A204.1 (cell line): ENCODE measurements around the gene GRB7.
"Not testable (repeated sequence)": the region's sequence is repeated elsewhere in the genome, so short reads cannot be mapped to it uniquely, and the experiment has no call there.

ENCODE experiments used
- FAIRE-seq: peaks from 2 replicates; lab custom pipeline; 2012; peaks lifted over from hg19 to GRCh38; lab: Jason Lieb, UNC

The GRB7 gene

DNA sequence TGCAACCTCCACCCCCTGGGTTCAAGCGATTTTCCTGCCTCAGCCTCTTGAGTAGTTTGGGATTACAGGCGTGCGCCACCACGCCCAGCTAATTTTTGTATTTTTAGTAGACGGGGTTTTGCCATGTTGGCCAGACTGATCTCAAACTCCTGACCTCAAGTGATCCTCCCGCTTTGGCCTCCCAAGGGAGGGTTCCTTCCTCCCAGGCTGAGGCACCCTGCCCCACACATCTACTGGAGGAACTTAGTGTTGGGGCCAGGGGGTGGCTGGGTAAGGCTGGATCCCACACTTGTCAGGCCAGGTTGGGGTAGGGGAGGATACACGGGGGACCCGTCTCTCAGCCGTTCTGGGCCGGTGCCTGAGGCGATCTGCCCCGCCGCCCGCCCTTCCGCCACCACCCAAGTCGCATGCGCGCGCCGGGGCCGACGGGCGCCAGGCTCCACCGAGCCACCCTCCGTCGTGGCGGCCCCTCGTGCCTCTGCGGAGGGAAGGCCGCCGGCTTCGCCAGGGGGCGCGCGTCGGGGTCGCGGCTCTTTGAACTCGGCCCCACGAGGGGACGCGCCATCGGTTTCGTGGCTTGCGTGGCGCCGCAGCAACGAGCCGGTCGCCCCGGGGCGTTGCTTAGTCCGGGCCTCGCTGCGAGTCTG, 15.9 kb downstream of the GRB7 start:
- FAIRE-seq: no peak

DNA sequence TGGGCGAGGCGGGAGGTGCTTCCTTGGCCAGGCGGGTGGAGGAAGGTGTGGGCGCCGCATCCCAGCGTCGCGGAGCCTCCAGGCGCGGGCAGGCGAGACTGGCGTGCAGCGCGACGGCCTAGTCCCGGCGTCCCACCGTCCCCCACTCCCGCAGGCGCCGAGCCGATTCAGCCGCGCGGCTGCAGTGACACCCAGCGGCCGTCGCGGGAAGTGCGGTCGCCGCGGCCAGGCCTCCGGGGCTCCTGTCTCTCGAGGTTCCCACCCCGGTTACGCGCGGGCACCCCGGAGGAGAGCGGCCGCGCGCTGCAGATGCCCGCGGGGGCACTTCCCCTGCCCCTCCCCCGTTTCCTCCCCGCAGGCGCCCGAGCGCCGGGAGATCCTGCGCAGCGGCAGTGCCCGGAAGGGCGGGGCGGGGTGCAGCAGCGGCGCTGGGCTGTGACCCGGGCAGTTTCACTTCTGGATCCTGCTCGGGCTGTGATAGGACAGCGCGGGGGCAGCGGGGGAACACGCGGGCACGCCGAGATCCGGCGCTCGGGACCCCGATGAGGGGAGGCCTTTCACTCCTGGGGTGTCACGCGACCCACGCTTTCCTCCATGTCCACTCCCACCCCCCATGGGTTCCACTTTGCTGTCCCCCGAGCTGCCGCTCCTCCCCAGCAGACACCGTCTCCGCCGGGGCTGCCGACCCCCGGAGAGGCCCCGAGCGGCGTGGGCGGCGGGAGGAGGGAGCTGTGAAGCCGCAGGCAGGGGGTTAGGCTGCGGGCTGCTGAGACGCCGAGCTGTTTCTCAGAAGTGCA, 16.6 kb downstream of the GRB7 start:
- FAIRE-seq: no peak

DNA sequence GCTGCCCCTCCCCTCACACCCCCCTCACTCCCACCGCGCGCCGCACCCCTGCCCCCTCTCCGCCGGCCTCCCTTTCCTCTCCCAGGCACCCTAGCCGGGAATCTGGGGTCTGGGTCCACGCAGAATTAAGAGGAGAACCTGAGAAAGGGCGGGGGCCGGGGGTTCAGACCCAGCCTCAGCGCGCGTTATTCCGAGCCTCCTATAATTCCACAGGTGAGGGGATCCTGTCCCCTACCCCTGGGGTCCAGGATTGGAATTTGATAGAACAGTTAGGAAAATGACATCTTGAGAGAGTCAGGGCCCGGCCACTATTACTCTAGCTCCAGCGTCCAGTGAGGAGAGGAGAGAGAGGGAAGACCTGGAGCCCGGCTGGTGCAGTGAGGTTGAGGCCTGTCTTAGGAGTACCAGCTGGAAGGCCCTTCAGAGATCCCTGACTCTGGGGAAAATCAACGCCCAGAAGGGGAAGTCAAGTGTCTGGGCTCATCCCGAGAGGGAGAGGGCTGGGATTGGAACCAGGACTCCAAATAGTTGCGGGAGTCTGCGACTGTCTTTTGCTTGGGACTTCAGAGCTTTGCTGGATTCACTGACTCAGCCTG, 17.3 kb downstream of the GRB7 start:
- FAIRE-seq: no peak

GRCh38 chr17:39755554-39756379, 18.0 kb downstream of the GRB7 start:
- FAIRE-seq: no peak

GRCh38 chr17:39756380-39757079, 18.8 kb downstream of the GRB7 start:
- FAIRE-seq: no peak

- FAIRE-seq: no peak
Observed at GRCh38 chr17:39757176-39757662, 19.5 kb downstream of the GRB7 start.

DNA sequence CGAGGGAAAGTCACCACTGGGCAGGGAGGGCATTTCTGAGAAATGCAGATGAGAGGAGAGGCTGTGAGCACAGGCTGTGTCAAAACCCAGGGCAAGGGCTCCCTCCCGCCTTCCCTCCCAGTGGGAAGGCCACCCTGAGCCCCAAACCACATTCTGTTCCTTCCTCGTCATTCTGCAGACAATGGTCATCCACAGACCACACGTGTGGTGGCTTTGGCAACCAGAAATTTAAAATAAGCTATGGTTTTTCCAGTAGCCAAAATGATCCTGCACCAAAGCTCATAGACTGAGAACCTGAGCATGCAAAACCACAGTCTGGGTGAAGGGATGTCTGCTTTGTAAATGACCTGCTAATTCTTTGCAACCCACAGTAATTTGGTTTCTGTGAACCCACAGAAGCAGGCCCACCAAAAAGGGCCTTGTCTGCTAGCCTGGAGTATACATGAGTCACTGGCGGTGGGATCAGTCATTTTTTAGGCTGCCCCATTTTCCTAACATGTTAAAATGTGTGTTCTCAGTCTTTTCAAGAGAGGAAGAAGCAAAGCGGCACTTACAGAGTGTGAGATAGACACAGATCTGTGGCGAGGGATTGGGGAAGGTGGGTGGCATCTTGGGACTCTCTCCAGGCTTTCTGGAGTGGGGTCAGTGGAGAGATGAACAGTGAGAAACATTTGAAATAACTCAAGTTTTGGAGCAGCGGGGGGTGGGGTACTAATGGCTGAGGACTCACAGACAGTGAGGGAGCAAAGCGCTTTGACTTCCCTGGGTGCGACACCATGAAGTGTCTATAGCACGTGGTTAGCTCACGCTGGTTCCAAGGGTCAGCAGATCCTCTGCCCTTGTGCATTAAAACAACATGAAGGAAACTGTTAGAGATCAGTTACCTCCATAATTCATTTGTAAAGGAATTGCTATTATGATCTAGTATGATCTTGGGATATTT, 20.5 kb downstream of the GRB7 start:
- FAIRE-seq: no peak

DNA sequence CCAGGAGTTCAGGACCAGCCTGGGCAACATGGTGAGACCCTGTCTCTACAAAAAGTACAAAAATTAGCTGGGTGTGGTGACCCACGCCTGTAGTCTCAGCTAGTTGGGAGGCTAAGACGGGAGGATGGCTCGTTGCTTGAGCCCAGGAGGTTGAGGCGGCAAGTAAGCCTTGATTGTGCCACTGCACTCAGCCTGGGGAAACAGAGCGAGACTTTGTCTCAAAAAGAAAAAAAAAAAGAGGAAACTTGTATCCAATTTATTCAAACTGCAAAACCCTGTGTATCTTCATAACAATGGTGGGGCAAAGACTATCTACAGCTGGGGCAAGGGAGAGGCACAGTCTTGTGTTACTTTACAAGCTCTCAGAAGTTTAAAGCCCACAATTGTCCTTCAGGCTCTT, 21.5 kb downstream of the GRB7 start:
- no peak for FAIRE-seq

DNA sequence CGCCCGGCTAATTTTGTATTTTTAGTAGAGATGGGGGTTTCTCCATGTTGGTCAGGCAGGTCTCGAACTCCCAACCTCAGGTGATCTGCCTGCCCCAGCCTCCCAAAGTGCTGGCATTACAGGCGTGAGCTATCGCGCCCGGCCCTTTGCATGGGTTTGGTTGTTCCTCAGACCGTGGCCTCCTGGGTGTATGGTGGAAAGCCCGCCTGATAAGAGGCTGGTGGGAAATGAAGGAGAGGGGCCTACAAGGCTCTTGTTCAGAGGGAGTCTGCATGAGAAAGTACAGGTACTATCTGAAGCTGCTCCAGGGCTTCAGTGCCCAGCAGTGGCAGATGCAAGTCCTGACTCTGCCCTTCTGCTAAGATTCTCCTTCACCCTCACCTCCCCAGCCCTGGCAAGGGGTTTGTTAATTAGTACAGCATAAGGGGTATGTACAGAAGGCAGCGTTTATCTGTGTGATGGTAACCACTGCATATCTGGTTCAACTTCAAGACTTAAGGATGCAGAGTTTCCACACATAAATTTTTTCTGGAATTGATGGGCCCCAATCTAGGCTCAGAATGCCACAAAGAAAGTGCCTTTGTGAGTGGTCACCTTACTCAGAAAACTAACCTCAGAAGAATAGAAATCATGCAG, 24.2 kb downstream of the GRB7 start:
- no peak for FAIRE-seq

GRCh38 chr17:39763051-39763820, 25.5 kb downstream of the GRB7 start:
- FAIRE-seq: no peak

DNA sequence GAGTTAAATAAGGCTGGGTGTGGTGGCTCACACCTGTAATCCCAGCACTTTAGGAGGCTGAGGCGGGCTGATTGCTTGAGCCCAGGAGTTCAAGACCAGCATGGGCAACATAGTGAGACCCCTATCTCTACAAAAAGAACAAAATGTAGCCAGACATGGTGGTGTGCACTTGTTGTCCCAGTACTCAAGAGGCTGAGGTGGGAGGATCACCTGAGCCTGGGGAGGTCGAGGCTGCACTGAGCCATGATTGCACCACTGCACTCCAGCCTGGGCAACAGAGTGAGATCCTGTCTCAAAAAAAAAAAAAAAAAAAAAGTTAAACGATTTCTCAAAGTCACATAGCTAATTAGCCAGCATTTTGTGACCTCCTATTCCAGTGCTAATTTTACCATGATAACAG, 26.4 kb downstream of the GRB7 start:
- not testable (repeated sequence) for FAIRE-seq

DNA sequence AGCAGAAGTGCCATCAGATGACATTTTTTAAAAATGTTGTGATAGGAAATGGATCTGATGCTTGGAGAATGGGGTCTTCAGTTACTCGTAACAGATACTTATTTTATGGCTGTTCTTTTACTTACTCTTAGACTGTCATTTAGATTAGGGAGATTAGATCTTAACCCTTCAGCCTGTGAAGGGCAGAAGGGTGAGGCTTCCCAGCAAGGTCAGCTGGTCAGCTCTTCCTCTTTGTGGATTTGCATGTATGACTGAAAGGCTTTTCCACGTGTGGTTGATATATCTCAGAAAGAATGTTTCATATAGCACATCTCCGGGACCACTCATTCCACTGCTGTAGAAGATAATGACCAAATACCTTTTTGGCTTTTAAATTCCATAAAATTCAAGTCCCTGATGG, 27.4 kb downstream of the GRB7 start:
- FAIRE-seq: no peak

GRCh38 chr17:39765766-39766165, 28.0 kb downstream of the GRB7 start:
- no peak for FAIRE-seq

DNA sequence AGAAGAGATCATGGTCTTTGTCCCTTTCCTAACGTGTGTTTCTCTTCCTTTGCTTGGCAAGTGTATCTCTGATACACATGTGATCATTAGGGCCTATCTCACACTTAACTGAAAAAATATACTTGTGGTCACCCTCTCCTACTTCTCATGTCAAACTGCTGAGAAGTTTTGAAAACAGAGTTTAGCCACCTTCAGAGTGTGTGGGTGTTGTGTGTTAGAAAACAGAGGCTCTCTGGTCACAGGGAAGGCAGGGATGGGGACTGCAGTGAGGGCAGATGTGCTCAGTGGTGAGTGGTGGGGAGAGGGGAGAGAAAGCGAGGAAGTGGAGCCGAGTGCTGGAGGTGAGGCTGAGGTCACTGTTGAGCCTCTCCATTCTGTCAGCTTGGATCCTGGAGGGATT, 29.4 kb downstream of the GRB7 start:
- no peak for FAIRE-seq

DNA sequence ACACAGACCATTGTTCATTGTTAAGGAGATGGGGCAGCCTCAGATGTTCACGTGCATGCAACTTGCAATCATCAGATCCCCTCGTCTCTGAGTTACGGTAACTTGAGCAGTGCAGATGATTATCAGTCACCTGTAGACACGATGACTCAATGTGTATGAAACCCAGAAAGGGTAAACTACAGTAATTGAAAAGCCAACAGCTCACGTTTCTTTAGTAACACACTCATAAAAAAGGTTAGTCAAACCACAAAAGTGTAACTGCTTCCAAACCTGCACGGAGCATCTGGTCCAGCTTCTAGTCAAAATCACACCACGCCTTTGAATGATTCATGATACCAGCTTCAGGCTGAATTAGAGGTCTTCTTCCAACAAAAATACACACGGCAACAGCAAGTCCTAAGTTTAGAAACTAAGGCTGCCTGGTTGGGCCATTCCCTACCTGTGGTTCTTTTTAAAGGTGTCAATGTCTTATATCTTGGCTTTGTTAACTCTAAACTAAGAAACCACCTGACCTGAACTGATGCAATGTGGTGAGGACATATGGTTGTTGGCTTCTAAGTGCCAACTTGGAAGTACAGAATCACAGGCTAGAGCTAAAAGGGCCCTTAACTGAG, 32.3 kb downstream of the GRB7 start:
- FAIRE-seq: no peak

- FAIRE-seq: no peak
Observed at GRCh38 chr17:39772415-39772814, 34.7 kb downstream of the GRB7 start.

GRCh38 chr17:39772987-39773934, 35.5 kb downstream of the GRB7 start:
- FAIRE-seq: no peak

- no peak for FAIRE-seq
Observed at GRCh38 chr17:39774047-39774446, 36.3 kb downstream of the GRB7 start.
